ENCODE data around the gene MLXIP.

Gene MLXIP

DNA sequence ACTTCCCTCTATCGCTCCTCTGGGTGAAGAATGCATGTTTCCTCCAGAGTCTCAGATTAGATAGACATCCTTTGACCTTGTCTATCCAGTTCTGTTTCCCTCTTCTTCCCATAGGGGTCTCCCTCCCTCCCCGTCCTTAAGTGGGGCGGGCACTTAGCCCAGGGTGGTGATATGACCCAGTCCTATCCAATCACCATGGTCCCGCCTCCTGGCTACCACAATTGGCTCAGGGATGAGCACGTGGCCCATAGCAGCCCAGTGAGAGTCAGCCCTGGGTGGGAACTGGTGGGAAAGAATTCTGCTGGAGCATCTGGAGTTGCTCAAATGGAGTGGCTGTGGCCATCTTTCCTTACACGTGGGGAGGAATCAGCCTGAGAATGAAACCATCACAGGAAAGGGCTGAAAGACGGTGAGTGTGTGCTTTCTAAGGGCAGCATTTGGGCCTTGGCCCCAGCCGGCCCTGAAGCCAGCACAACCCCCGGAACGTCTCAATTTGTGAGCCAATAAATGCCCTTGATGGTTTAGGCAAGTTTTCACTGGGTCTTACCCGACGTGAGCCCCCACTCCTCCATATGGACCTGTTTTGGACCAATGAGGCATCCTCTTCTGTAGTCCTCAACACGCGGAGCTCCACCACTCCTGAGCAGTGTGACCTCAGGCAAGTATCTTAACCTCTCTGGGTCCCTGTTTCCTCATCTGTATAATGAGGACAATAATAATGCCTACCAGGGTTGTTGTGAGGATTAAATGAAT lies 14.4 kb upstream of the MLXIP start (continued):
- TF ChIP-seq SETDB1 (IDR thresholded peaks at IDR 0.05; ENCODE audit: insufficient read length, low read length), result peak; percentile 48
- TF ChIP-seq ZNF140 (tag by site-specific recombination; IDR thresholded peaks at IDR 0.05), result no peak
- no peak for TF ChIP-seq ZNF354C (tag by site-specific recombination; IDR thresholded peaks at IDR 0.05; ENCODE audit: borderline replicate concordance, low read depth)
- TF ChIP-seq GLIS2 (tag by site-specific recombination; IDR thresholded peaks at IDR 0.05), result peak; percentile 80
- no peak for TF ChIP-seq ZNF248 (tag by site-specific recombination; IDR thresholded peaks at IDR 0.05)
- TF ChIP-seq MYNN (tag by site-specific recombination; IDR thresholded peaks at IDR 0.05; ENCODE audit: borderline replicate concordance), result no peak
- TF ChIP-seq, protein P1, sequence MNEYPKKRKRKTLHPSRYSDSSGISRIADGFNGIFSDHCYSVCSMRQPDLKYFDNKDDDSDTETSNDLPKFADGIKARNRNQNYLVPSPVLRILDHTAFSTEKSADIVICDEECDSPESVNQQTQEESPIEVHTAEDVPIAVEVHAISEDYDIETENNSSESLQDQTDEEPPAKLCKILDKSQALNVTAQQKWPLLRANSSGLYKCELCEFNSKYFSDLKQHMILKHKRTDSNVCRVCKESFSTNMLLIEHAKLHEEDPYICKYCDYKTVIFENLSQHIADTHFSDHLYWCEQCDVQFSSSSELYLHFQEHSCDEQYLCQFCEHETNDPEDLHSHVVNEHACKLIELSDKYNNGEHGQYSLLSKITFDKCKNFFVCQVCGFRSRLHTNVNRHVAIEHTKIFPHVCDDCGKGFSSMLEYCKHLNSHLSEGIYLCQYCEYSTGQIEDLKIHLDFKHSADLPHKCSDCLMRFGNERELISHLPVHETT (tag by site-specific recombination; IDR thresholded peaks at IDR 0.05), result no peak
- TF ChIP-seq HOXA7 (CRISPR knock-in tag; IDR thresholded peaks at IDR 0.05; ENCODE audit: borderline replicate concordance), result no peak
- no peak for TF ChIP-seq ZNF302 (tag by site-specific recombination; IDR thresholded peaks at IDR 0.05; ENCODE audit: low read depth)
- no peak for TF ChIP-seq OVOL3 (tag by site-specific recombination; IDR thresholded peaks at IDR 0.05)
- TF ChIP-seq ZNF202 (tag by site-specific recombination; IDR thresholded peaks at IDR 0.05; ENCODE audit: borderline replicate concordance), result no peak
- TF ChIP-seq ZNF544 (tag by site-specific recombination; IDR thresholded peaks at IDR 0.05), result no peak
- TF ChIP-seq ZXDB (tag by site-specific recombination; IDR thresholded peaks at IDR 0.05), result peak; percentile 49
- TF ChIP-seq ZNF561 (tag by site-specific recombination; IDR thresholded peaks at IDR 0.05; ENCODE audit: borderline replicate concordance), result no peak; the same call in 1 of the 2 replicates
- peak; percentile 17; the same call in 1 of the 2 replicates for TF ChIP-seq ZNF335 (tag by site-specific recombination; conservative IDR thresholded peaks at IDR 0.05)
- TF ChIP-seq OSR2 (tag by site-specific recombination; IDR thresholded peaks at IDR 0.05), result no peak
- TF ChIP-seq ZNF266 (tag by site-specific recombination; IDR thresholded peaks at IDR 0.05; ENCODE audit: low read depth), result no peak
- TF ChIP-seq ZNF530 (tag by site-specific recombination; IDR thresholded peaks at IDR 0.05; ENCODE audit: low read depth), result no peak
- TF ChIP-seq PRDM1 (tag by site-specific recombination; IDR thresholded peaks at IDR 0.05), result no peak
- no peak for TF ChIP-seq ZNF645 (tag by site-specific recombination; IDR thresholded peaks at IDR 0.05)
- TF ChIP-seq ZNF510 (tag by site-specific recombination; IDR thresholded peaks at IDR 0.05; ENCODE audit: insufficient replicate concordance), result no peak
- no peak for TF ChIP-seq WT1 (tag by site-specific recombination; IDR thresholded peaks at IDR 0.05)
- TF ChIP-seq, protein P2, sequence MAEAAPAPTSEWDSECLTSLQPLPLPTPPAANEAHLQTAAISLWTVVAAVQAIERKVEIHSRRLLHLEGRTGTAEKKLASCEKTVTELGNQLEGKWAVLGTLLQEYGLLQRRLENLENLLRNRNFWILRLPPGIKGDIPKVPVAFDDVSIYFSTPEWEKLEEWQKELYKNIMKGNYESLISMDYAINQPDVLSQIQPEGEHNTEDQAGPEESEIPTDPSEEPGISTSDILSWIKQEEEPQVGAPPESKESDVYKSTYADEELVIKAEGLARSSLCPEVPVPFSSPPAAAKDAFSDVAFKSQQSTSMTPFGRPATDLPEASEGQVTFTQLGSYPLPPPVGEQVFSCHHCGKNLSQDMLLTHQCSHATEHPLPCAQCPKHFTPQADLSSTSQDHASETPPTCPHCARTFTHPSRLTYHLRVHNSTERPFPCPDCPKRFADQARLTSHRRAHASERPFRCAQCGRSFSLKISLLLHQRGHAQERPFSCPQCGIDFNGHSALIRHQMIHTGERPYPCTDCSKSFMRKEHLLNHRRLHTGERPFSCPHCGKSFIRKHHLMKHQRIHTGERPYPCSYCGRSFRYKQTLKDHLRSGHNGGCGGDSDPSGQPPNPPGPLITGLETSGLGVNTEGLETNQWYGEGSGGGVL (tag by site-specific recombination; IDR thresholded peaks at IDR 0.05), result no peak
- no peak; the same call in 1 of the 2 replicates for TF ChIP-seq ZNF600 (tag by site-specific recombination; IDR thresholded peaks at IDR 0.05)
- TF ChIP-seq ZNF707 (tag by site-specific recombination; IDR thresholded peaks at IDR 0.05), result no peak
- peak; percentile 91 for TF ChIP-seq SP2 (tag by site-specific recombination; IDR thresholded peaks at IDR 0.05)
- TF ChIP-seq ZNF776 (tag by site-specific recombination; IDR thresholded peaks at IDR 0.05; ENCODE audit: borderline replicate concordance), result no peak
- TF ChIP-seq ZNF548 (tag by site-specific recombination; IDR thresholded peaks at IDR 0.05), result no peak
- 0 out of 2 replicates have a peak, but pooled peaks have one; percentile 15 for TF ChIP-seq TRIM28 (IDR thresholded peaks at IDR 0.05; ENCODE audit: borderline replicate concordance, low read length)
- no peak for TF ChIP-seq ZNF239 (tag by site-specific recombination; IDR thresholded peaks at IDR 0.05)
- TF ChIP-seq ZNF626 (tag by site-specific recombination; IDR thresholded peaks at IDR 0.05), result no peak
- no peak for TF ChIP-seq ZBTB44 (tag by site-specific recombination; IDR thresholded peaks at IDR 0.05)
- TF ChIP-seq, protein P3, sequence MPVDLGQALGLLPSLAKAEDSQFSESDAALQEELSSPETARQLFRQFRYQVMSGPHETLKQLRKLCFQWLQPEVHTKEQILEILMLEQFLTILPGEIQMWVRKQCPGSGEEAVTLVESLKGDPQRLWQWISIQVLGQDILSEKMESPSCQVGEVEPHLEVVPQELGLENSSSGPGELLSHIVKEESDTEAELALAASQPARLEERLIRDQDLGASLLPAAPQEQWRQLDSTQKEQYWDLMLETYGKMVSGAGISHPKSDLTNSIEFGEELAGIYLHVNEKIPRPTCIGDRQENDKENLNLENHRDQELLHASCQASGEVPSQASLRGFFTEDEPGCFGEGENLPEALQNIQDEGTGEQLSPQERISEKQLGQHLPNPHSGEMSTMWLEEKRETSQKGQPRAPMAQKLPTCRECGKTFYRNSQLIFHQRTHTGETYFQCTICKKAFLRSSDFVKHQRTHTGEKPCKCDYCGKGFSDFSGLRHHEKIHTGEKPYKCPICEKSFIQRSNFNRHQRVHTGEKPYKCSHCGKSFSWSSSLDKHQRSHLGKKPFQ (tag by site-specific recombination; IDR thresholded peaks at IDR 0.05), result peak; percentile 99
- TF ChIP-seq RBAK (tag by site-specific recombination; IDR thresholded peaks at IDR 0.05), result no peak
- TF ChIP-seq KLF10 (tag by site-specific recombination; IDR thresholded peaks at IDR 0.05), result no peak

All from HEK293 (cell line).